Fibroblast of the aortic adventitia (primary cell): ENCODE results near the gene DNAH14. TPM values are rescaled to one million over a fixed set of nuclear protein-coding genes. Genes with fewer than 3 reads are reported as not detected.

Experiments used
- DNase-seq: peaks from one replicate; pipeline ENCODE4 v3.0.0-alpha.2; 2010; ENCODE audit warnings: low read depth
- H3K4me3 ChIP-seq: 2 replicates; pipeline ENCODE4 v1.5.1; 2011; ENCODE audit warnings: low read depth, mild to moderate bottlenecking, control low read depth, low read length, moderate library complexity
- CTCF ChIP-seq: IDR thresholded peaks from 2 replicates; pipeline ENCODE4 v1.5.1; 2011; ENCODE audit warnings: mild to moderate bottlenecking, low read length, control low read depth, inconsistent platforms; ENCODE audit not compliant: insufficient read depth
- total RNA-seq: library from RNA; depleted of rRNA; stranded (reverse); fragments of >200 nt; gene quantifications from 2 replicates; pipeline ENCODE4 v1.2.3, GENCODE V29; 2012; ENCODE audit warnings: low replicate concordance

DNAH14 gene
- total RNA-seq, 1 donor = 33.9 TPM

GRCh38 chr1:225360119-225360518 is 430.6 kb downstream of the DNAH14 start:
- no peak for DNase-seq
- no peak overlapping the region for H3K4me3 ChIP-seq
- no peak for TF ChIP-seq CTCF

DNA sequence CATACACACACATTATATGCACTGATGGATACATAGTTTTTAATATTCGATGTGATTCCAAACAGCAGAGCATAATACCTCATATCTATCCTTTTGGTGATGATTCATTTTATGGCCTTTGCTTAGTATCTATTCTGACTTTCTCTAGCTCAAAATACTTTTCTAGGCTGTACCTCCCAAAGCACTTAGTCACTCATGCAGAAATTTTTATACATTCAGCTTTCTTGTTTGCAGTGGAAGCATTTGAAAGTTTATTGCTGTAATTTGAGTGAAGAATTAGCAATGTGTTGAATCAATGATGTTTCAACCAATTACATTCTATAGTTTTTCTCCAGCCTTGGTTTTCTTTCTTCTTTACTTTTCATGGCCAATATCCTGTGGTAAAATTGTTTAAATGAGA is 431.7 kb downstream of the DNAH14 start:
- no peak for DNase-seq
- TF ChIP-seq CTCF = no peak

GRCh38 chr1:225362805-225363204 is 433.3 kb downstream of the DNAH14 start:
- TF ChIP-seq CTCF = no peak
- no peak for DNase-seq

More for the DNA sequence above, 431.7 kb downstream of the DNAH14 start:
- no peak overlapping the region for H3K4me3 ChIP-seq

GRCh38 chr1:225364439-225364838 is 435.0 kb downstream of the DNAH14 start:
- DNase-seq = no peak
- no peak overlapping the region for H3K4me3 ChIP-seq
- no peak for TF ChIP-seq CTCF

More at GRCh38 chr1:225362805-225363204, 433.3 kb downstream of the DNAH14 start:
- H3K4me3 ChIP-seq = no peak overlapping the region

GRCh38 chr1:225366018-225366417 is 436.5 kb downstream of the DNAH14 start:
- TF ChIP-seq CTCF = no peak
- no peak for DNase-seq
- H3K4me3 ChIP-seq = no peak overlapping the region

DNA sequence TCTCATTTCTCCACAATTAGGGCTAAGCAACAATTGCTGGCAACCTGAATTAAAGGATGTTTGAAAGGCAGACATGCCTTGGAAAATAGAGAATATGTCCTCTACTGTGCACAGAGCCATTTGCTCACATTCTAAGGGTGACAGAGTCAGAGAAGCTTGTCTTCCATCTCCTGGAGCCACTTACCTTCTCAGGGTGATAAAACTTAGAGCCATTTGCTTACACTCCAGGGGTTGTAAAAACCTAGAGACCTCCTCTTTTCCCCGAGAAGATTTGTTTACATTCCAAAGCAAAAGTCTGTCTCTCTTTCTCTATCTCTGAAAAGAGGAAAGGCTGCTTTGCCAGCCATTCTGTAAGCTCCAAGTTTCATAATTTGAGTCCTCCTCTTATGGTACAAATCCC is 437.1 kb downstream of the DNAH14 start:
- no peak overlapping the region for H3K4me3 ChIP-seq
- DNase-seq = no peak
- no peak for TF ChIP-seq CTCF

GRCh38 chr1:225368036-225368552 is 438.6 kb downstream of the DNAH14 start:
- DNase-seq = no peak
- no peak overlapping the region for H3K4me3 ChIP-seq
- no peak for TF ChIP-seq CTCF
